HG02759 (cell line): Measurements from ENCODE around the gene PRKCSH.
"Not testable (repeated sequence)": the region's sequence is repeated elsewhere in the genome, so short reads cannot be mapped to it uniquely, and the experiment has no call there.

Experiments
- ATAC-seq: cut with Tn5 transposase; IDR thresholded peaks from one replicate; pipeline ENCODE4 v1.9.1; 2021; ENCODE audit warnings: mild to moderate bottlenecking, moderate library complexity; ENCODE audit not compliant: unreplicated experiment

The PRKCSH gene

GRCh38 chr19:11448410-11448809, 13.0 kb downstream of the PRKCSH start:
- no peak for ATAC-seq

- ATAC-seq, result no peak
Observed at GRCh38 chr19:11448923-11449554, 13.6 kb downstream of the PRKCSH start.

- ATAC-seq, result no peak
Observed at GRCh38 chr19:11450570-11451326, 15.3 kb downstream of the PRKCSH start.

- ATAC-seq, result no peak
Observed at GRCh38 chr19:11451327-11451870, 16.0 kb downstream of the PRKCSH start.

GRCh38 chr19:11451871-11452619, 16.6 kb downstream of the PRKCSH start:
- ATAC-seq, result no peak

- ATAC-seq, result no peak
Observed at GRCh38 chr19:11452620-11453310, 17.3 kb downstream of the PRKCSH start.

- ATAC-seq, result no peak
Observed at GRCh38 chr19:11453468-11454341, 18.3 kb downstream of the PRKCSH start.

GRCh38 chr19:11455233-11455554, 19.8 kb downstream of the PRKCSH start:
- ATAC-seq, result not testable (repeated sequence)

- no peak for ATAC-seq
Observed at GRCh38 chr19:11456659-11457058, 21.2 kb downstream of the PRKCSH start.

GRCh38 chr19:11457115-11457514, 21.7 kb downstream of the PRKCSH start:
- no peak for ATAC-seq

GRCh38 chr19:11457831-11458230, 22.4 kb downstream of the PRKCSH start:
- no peak for ATAC-seq

- no peak for ATAC-seq
Observed at GRCh38 chr19:11458236-11458900, 22.9 kb downstream of the PRKCSH start.

GRCh38 chr19:11458912-11459311, 23.5 kb downstream of the PRKCSH start:
- ATAC-seq, result not testable (repeated sequence)

- no peak for ATAC-seq
Observed at GRCh38 chr19:11460207-11460606, 24.8 kb downstream of the PRKCSH start.

GRCh38 chr19:11461453-11461852, 26.0 kb downstream of the PRKCSH start:
- ATAC-seq, result no peak

- no peak for ATAC-seq
Observed at GRCh38 chr19:11463391-11463790, 28.0 kb downstream of the PRKCSH start.

- no peak for ATAC-seq
Observed at GRCh38 chr19:11464333-11465265, 29.2 kb downstream of the PRKCSH start.

- no peak for ATAC-seq
Observed at GRCh38 chr19:11465600-11465999, 30.2 kb downstream of the PRKCSH start.
